GM21619 (cell line): ENCODE data around the gene AMDHD2.

Experiments
- ATAC-seq: cut with Tn5 transposase; IDR thresholded peaks from one replicate; pipeline ENCODE4 v1.9.1; 2021; ENCODE audit not compliant: unreplicated experiment

AMDHD2 gene

GRCh38 chr16:2498531-2499253 lies 21.5 kb upstream of the AMDHD2 start:
- ATAC-seq, result no peak

- ATAC-seq, result no peak
Observed at GRCh38 chr16:2499454-2499853, 20.7 kb upstream of the AMDHD2 start.

- no peak for ATAC-seq
Observed at GRCh38 chr16:2499890-2500429, 20.2 kb upstream of the AMDHD2 start.

- no peak for ATAC-seq
Observed at GRCh38 chr16:2500430-2500917, 19.7 kb upstream of the AMDHD2 start.

- ATAC-seq, result no peak
Observed at GRCh38 chr16:2500918-2501750, 19.0 kb upstream of the AMDHD2 start.

- no peak for ATAC-seq
Observed at GRCh38 chr16:2501946-2502895, 17.9 kb upstream of the AMDHD2 start.

GRCh38 chr16:2505695-2506094 lies 14.5 kb upstream of the AMDHD2 start:
- ATAC-seq, result no peak

- ATAC-seq, result peak; percentile 51
Observed at GRCh38 chr16:2507052-2507659, 13.0 kb upstream of the AMDHD2 start.

GRCh38 chr16:2507665-2508064 lies 12.5 kb upstream of the AMDHD2 start:
- no peak for ATAC-seq

GRCh38 chr16:2508722-2509400 lies 11.3 kb upstream of the AMDHD2 start:
- ATAC-seq, result no peak

- no peak for ATAC-seq
Observed at GRCh38 chr16:2511128-2511800, 8.9 kb upstream of the AMDHD2 start.

- no peak for ATAC-seq
Observed at GRCh38 chr16:2511996-2512734, 8.0 kb upstream of the AMDHD2 start.

GRCh38 chr16:2512735-2513404 lies 7.3 kb upstream of the AMDHD2 start:
- no peak for ATAC-seq

GRCh38 chr16:2513405-2514332 lies 6.5 kb upstream of the AMDHD2 start, which contains the start of gene ATP6V0C:
TSS of gene ATP6V0C (plus strand) at chr16:2513952. CDS start at chr16:2514104, 152 bp downstream.
- ATAC-seq, result peak; percentile 64

- no peak for ATAC-seq
Observed at GRCh38 chr16:2514333-2515179, 5.6 kb upstream of the AMDHD2 start.
